ENCODE data around the gene KRTAP19-1. TPM values are rescaled to one million over a fixed set of nuclear protein-coding genes. Genes with fewer than 3 reads are reported as not detected.
"Not testable (repeated sequence)": the region's sequence is repeated elsewhere in the genome, so short reads cannot be mapped to it uniquely, and the experiment has no call there.

KRTAP19-1 gene
- total RNA-seq = not detected

DNA sequence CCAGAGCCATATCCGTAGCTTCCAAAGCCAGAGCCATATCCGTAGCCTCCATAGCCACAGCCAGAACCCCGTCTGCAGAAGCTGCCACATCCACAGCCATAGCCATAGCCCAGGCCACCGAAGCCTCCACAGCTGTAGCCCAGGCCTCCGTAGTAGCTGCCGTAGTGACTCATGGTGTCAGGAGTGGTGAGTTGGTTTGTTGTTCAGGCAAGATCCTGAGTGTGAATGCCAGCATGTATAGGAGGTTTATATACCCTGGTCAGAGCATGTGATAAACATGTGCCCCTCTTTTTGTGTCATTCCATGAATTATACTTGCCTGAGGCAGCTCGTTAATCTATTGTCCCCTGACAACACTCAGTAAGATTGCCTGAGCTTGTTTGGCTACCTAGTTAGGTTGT, at the start of gene KRTAP19-1:
Gene KRTAP19-1 (minus strand): TSS at position 223 of the 400 bp plus-strand sequence. CDS start 50 bp downstream, at position 173.
- DNase-seq (ENCODE audit: low spot score) = no peak

DNA sequence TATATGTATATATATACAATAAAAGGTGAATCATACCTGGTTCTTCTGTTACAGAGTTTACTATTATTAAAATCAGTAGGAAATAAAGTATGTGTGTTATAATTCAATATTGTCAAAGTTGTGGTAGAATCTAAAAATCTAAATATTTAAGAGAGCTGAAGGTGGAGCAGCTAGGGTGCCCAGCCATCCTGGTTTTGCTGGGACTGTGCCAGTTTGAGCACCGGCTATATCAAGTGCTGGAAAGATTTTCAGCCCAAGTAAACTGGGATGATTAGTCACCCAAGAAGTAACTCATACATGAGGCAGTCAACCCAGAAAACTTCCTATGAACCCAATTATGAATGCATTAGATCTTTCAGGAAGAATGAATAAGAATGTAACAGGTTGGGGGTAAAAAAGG, 38.7 kb upstream of the KRTAP19-1 start:
- DNase-seq (ENCODE audit: low spot score) = no peak

DNA sequence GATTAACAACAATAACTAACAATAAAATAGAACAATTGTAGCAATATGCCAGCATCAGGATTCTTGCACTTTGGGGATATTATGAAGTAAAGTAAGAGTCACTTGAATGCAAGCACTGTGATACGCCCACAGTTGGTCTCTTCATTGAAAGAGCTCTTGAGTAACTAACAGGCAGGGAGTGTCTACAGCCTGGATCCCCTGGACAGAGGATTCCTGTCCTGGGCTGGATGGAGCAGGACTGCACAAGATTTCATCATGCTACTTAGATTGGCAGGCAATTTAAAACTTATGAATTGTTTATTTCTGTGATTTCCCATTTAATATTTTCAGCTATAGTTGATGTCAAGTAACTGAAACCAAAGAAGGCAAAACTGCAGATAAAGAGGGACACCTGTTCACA, 35.5 kb upstream of the KRTAP19-1 start:
- no peak for DNase-seq (ENCODE audit: low spot score)

DNA sequence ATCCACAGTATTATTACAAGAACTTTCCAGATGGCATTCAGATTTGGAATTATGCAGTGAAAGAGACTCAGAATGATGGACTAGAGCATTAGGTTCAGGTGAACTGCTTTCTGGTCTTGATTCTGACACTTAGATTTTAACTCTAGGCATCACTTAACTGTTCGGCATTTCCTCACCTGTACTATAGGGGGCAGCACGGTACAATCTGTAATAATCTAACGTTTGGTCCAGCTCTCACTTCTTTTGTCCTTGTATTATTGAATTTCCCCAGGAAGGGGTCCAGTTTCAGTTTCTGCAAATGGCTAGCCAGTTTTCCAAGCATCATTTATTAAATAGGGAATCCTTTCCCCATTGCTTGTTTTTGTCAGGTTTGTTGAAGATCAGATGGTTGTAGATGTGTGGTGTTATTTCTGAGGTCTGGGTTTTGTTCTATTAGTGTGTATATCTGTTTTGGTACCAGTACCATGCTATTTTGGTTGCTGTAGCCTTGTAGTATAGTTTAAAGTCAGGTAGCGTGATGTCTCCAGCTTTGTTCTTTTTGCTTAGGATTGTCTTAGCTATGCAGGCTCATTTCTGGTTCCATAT, 25.5 kb upstream of the KRTAP19-1 start:
- not testable (repeated sequence) for DNase-seq (ENCODE audit: low spot score)

DNA sequence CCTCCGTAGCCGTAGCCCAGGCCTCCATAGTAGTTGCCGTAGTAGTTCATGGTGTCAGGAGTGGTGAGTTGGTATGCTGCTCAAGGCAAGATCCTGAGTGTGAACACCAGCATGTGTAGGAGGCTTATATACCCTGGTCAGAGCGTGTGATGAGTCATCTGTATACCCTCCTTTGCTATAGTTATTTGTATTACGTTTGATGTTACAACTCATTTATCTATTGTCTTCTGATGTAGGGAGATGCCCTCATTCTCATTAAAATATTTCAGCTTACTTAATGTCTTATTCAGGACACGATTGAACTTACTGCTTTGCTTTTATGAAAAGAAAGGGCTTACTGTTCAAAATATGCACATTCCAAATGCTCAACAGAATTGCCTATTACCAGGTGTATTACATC, 21.9 kb upstream of the KRTAP19-1 start, which contains the start of gene KRTAP19-5:
Gene KRTAP19-5 (minus strand): TSS at position 101 of the 400 bp plus-strand sequence. CDS start 51 bp downstream, at position 50.
- no peak for DNase-seq (ENCODE audit: low spot score)

DNA sequence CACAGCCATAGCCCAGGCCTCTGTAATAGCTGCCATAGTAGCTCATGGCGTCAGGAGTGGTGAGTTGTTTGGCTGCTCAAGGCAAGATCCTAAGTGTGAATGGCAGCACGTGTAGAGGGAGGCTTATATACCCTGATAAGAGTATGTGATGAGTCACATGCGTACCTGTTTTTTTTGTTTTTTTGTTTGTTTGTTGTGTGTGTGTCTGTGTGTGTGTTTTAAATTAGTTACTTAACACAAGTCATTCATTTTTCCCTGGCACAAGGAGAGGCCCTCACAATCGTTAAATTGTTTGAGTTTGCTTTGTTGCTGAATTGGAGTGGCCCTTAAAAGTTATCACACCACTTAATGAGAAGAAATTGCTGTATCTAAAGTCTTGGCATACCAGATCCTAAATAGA, 16.9 kb upstream of the KRTAP19-1 start, which contains the start of gene KRTAP19-4:
Gene KRTAP19-4 (minus strand): TSS at position 101 of the 400 bp plus-strand sequence. CDS start 55 bp downstream, at position 46.
- DNase-seq (ENCODE audit: low spot score) = no peak

DNA sequence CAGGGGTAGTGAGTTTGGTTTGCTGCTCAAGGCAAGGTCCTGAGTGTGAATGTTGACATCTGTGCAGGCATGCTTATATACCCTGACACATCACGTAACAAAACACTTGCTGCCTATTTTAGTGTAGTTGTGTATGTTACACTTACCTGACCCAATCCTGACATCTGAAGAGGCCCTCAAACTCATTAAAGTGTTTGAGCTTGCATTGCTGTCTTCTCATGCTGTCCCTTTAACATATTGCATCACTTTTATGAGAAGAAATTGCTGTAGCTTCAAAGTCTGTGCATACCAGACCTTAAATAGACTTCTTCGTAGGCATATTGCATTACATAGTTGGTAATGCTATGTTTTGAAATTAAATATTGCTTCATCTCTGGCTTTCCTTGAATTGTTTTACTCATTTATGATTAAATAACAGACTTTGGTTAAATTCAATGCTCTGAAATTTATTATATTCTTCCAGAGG, 11.8 kb upstream of the KRTAP19-1 start, which contains the start of gene KRTAP19-3:
Gene KRTAP19-3 (minus strand): TSS at position 51 of the 466 bp plus-strand sequence. CDS start 56 bp downstream, outside the sequence.
- DNase-seq (ENCODE audit: low spot score) = no peak

DNA sequence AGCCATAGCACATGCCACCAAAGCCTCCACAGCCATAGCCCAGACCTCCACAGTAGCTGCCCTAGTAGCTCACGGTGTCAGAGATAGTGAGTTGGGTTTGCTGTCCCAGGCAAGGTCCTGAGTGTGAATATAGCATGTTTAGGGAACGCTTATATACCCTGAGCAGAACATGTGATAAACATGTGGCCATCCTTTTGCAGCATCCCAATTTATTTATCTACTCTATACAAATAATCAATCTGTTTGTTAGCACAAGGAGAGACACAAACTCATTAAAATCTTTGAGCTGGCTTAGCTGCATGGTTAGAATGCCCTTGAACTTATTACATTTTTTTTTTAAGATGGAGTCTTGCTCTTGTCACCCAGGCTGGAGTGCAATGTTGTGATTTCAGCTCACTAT, 7.2 kb upstream of the KRTAP19-1 start, which contains the start of gene KRTAP19-2:
Gene KRTAP19-2 (minus strand): TSS at position 101 of the 400 bp plus-strand sequence. CDS start 88 bp downstream, at position 13.
- no peak for DNase-seq (ENCODE audit: low spot score)

DNA sequence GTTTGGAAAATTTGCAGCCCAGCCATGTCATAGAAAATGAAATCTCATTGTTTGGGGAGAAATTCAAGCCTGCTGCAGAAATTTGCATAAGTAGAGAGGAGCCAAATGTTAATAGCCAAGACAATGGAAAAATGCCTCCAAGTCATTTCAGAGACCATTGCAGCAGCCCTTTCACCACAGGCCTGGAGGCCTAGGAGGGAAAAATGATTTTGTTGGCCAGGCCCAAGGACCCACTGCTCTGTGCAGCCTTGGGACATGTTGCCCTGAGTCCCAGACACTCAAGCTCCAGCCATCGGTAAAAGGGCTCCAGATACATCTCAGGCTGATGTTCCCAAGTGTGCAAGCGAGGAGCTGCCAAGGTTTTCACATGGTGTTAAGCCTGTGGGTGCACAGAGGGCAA, 6.0 kb upstream of the KRTAP19-1 start:
- no peak for DNase-seq (ENCODE audit: low spot score)

DNA sequence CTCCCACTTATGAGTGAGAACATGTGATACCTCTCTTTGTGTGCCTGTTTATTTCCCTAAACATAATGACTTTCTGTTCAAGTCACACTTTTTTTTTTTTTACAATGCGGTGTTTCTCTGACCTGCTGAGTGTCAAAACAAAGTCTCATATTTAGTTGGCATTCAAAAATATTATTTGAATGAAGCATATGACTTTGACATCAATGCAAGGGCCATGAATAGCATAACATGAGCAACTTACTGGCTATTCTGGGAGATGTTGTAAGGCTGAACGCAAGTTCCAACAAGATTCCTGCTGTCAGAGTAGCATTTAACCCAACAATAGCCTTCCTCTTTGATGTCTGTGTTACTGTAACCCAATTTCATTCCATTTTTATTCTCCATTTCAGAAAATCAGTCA, 2.0 kb upstream of the KRTAP19-1 start:
- no peak for DNase-seq (ENCODE audit: low spot score)

DNA sequence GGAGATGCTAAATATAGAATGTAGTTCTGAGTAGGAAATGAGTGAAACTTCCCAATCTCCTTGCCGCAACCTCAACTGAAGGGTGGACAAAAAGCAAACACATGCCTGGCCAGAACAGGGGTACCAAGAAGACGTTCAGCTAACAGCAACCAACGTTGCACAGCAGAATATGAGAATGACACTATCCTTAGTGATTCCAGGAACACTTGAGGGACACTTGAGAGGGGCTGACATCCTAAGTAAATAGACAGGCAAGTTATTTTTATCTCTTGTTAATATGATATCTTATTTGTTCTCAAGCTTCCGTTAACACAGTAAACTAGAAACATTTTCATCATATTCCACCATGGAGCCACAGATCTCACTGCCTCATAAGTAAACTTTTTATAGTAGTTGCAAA, 908 bp downstream of the KRTAP19-1 start:
- no peak for DNase-seq (ENCODE audit: low spot score)

DNA sequence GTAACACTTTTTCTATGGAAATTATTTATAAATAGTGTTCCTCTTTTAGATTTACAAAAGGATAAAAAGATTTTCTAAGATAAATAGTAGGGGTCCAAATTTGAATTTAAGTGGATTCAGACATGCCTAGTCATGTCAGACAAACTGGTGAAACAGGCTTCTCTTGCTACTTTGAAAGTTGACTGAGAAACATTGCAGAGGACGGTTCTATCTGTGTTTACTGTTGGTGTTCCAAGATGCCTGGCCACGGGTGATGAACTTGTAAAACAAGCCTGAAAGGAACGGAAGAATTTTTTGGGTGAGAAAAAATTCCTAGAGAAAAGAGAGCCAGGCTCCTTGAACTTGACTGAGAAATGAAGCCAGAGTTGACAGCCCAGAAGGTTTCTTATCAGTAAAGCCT, 2.2 kb downstream of the KRTAP19-1 start:
- DNase-seq (ENCODE audit: low spot score) = no peak

DNA sequence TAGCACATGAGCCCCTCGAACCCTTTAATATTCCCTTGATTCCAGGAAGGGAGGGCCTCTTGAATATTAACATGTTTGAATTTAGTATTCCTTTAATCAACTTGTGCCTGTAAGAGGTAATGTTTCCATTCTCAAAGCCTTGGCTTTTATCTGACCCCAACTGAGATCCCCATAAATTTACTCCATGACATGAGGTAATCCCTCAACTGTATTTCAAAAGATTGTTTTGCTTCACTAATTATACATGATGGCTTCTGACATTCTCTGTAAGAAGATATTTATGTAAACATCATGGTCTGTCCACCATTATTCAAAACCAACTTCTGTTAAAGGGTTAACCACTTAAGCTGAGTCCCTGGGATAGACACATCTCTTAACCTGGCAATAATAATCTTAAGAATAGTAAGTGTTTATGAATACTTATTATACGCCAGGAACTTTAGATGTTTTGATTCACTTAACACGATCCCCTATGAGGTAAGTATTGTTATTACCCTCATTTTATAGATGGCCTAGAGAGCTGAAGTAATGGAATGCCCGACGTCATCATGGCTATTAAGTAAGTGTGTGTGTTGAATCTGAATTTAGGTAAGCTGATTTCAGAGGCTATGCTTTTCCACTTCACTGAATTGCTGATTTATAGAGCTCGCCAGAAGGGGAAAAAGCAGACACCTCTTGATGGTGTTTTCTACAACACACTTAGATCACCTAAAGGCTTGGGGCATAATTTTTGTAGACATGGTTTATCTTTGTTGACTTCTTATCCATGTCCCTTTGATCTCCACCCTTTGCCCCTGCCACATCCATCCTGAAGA, 11.1 kb downstream of the KRTAP19-1 start:
- DNase-seq (ENCODE audit: low spot score) = no peak

DNA sequence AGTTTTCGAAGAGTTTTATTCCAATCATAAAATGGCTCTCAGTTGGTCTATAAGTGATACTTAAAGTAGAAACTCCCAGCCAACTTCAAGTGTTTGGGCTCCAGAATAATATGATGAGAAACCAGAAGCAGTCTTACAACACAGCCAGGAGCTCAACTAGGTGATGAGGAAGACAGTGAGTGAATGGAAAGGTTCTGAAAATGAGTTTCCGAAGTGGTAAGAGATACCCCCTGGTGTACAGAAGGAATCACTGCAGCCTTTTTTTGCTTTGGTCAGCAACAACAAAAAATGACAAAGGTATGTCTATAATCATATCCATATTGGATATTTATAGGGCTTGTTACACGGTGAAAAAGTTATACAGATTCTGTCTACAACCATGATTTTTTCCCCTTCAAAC, 16.5 kb downstream of the KRTAP19-1 start:
- no peak for DNase-seq (ENCODE audit: low spot score)

DNA sequence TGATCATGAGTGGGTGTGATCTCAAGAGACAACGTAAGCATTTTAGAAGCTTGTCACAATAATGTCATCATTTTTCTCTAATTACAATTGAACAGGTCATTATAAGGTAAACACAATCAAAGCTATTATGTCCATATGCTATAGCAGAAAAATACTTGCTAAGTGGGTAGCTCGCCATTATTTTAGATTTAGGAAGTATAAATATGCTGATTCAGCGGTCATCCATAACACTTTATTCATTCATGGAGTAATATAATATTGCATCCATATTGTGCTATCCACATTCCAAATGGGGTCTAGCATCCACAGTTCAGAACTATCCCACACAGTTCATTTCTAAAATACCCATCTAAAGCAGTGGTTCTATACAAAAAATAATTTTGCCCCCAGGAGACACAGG, 31.7 kb downstream of the KRTAP19-1 start:
- DNase-seq (ENCODE audit: low spot score) = no peak

DNA sequence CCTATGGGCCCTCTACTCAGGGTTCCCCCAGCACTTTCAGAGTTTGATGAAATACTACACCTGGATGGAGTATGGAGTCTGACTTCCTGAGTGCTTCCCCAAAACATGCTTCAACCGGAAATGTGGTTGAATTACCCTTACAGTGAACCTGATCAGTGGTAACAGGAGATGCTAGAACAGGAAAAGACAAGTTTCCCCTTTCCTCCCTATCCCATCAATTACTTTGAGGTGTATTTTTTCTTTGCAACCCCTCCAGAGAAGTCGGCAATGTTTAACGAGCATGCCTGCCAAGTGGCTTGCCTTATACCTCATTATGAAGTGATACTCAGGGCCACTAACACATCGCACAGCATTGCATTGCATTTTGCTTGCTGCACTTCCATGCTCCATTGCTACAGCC, 33.1 kb downstream of the KRTAP19-1 start:
- DNase-seq (ENCODE audit: low spot score) = no peak

DNA sequence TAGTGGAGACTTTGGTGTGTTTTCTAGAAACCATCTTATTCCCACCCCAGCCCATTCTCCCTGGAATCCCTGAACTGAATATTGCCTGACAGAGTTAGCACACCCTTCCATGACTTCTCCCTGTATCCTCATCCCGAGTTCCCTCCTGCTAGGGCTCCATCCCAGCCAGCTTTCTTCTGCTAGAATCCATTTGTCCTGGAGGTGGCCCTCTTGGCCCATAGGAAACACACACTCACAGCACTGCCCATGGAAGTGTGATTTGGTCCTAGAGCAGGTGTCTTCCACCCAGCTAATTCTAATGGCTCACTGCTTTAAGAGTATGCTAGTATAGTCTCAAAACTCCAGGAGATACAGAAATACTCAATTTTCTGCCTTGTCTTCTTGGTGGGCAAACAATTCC, 36.0 kb downstream of the KRTAP19-1 start:
- DNase-seq (ENCODE audit: low spot score) = no peak

DNA sequence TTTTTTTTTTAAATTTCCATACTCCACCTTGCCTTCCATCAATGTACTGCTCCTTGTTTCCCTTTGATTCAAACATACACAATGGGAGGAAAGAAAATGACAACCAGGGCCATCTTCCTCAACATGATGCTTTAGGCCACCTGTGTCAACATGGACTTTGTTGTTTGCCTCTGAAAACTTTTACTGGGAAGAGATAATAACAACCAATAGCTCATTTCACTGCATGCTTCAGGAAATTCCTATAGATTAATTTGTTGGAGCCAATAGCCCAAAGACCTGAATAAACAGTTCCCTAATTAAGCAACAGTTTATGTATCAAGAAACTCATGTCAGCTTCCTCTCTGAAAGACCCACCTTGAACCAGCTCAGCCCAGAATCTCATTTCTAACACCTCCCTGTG, 36.9 kb downstream of the KRTAP19-1 start:
- no peak for DNase-seq (ENCODE audit: low spot score)

DNA sequence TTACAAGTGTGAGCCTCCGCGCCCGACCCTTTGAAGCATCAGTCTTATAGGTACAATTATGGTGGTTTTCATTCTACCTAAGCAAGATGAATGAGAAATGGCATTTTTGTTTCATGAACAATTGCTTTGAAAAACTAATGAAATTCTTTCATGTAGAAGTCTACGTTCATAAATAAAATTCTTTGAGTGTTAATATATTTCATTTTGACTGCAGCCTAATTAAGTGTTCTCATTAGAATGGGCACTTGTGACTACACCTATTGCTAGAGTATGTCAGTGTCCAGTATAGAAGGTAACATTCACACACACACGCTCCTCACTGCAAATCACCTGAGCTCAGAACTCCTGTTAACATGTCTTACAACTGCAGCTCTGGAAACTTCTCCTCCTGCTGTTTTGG, 40.2 kb downstream of the KRTAP19-1 start, which contains the start of gene KRTAP15-1:
Gene KRTAP15-1 (plus strand): TSS at position 301 of the 400 bp plus-strand sequence. CDS start 53 bp downstream, at position 354.
- no peak for DNase-seq (ENCODE audit: low spot score)

DNA sequence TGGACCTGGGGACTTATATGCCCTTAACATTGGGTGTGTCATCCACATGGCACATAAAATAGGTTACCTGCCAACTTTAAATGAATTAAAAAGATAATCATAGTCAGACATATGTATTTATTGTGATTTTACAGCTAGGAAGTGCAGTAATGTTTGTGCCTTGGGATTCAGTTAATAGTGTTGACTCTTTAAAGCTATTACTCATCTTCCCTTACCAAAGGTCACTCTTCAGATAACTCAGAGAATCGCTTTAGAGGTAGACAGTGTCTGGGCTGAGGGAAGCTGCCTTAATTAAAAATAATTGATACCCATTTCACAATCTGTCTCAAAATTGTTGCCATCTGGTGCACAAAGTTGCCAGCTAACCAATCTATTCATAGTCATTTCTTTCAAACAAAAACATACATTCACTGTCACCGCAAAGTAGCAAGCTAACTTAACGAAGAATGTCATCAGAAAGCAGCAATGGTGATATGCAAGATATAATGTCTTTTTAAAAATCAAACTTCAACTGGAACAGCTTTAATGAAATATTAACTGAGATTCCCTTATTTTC, 43.1 kb downstream of the KRTAP19-1 start:
- DNase-seq (ENCODE audit: low spot score) = no peak

DNA sequence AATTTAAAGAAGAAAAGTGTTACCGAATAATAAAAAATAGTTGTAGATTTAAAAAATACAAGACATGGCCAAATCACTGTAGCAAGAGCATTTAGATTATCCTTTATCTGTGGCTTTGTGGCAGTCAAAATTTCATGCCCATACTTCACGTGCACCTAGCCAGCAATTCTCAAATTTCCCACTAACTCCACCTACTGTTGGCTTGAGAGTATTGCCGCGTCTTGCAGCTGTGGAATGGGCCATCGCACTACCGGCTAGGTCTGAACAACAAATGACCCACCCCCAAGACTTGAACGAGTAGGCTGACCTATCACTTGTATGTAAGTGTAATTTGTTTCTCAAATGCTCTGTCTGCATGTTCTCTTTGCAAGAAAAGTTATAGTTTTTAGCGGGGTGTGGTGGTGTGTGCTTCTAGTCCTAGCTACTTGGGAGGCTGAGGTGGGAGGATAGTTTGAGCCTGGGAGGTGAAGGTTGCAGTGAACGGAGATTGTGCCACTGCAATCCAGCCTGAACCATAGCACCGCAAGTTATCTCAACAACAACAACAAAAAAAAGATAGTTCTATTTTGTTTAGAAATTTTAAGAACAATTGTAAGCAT, 46.0 kb downstream of the KRTAP19-1 start:
- no peak for DNase-seq (ENCODE audit: low spot score)

DNA sequence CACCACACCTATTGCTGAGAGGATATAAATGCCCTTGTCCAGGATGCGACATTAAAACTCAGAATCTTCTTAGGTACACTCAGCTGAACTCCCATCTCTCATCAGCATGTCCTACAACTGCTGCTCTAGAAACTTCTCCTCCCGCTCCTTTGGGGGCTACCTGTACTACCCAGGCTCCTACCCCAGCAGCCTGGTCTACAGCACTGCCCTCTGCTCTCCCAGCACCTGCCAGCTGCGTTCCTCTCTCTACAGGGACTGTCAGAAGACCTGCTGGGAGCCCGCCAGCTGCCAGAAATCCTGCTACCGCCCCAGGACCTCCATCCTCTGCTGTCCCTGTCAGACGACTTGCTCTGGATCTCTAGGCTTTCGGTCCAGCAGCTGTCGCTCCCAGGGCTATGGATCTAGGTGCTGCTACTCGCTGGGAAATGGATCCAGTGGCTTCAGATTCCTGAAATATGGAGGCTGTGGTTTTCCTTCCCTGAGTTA, 50.0 kb downstream of the KRTAP19-1 start, which contains the start of gene KRTAP13-4:
Gene KRTAP13-4 (plus strand): TSS at position 51 of the 486 bp plus-strand sequence. CDS start 56 bp downstream, at position 107.
- no peak for DNase-seq (ENCODE audit: low spot score)
